Thyroid gland (tissue), 4 donors: ENCODE data around the gene RBBP6.
"Not testable (repeated sequence)": the region's sequence is repeated elsewhere in the genome, so short reads cannot be mapped to it uniquely, and the experiment has no call there.

ENCODE experiments used
- CTCF ChIP-seq, 6 experiments: fragments of 200-600 bp in 3 of 6; fragments of 450-650 bp in 3 of 6; sonication (generic) in 3 of 6; IDR thresholded peaks; one replicate each; pipeline ENCODE4 v1.5.1; 2016 to 2019; ENCODE audit warnings: antibody characterized with exemption in 6 of 6, mild to moderate bottlenecking in 2 of 6, inconsistent platforms in 1 of 6, moderate library complexity in 1 of 6
- POLR2A ChIP-seq, 2 donors: fragments of 450-650 bp; IDR thresholded peaks; one replicate each; pipeline ENCODE4 v1.6.1; 2017; ENCODE audit warnings: antibody characterized with exemption in 2 of 2, mild to moderate bottlenecking in 2 of 2, moderate library complexity in 1 of 2

DNA sequence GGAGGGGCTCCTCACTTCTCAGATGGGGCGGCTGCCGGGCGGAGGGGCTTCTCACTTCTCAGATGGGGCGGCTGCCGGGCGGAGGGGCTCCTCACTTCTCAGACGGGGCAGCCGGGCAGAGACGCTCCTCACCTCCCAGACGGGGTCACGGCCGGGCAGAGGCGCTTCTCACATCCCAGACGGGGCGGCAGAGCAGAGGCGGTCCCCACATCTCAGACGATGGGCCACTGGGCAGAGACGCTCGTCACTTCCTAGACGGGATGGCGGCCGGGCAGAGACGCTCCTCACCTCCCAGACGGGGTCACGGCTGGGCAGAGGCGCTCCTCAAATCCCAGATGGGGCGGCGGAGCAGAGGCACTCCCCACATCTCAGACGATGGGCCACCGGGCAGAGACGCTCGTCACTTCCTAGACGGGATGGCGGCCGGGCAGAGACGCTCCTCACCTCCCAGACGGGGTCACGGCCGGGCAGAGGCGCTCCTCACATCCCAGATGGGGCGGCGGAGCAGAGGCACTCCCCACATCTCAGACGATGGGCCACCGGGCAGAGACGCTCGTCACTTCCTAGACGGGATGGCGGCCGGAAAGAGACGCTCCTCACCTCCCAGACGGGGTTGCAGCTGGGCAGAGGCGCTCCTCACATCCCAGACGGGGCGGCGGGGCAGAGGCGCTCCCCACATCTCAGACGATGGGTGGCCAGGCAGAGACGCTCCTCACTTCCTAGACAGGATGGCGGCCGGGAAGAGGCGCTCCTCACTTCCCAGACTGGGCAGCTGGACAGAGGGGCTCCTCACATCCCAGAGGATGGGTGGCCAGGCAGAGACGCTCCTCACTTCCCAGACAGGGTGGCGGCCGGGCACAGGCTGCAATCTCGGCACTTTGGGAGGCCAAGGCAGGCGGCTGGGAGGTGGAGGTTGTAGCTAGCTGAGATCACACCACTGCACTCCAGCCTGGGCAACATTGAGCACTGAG lies 35.4 kb downstream of the RBBP6 start:
- not testable (repeated sequence) for TF ChIP-seq CTCF, POLR2A (IDR thresholded peaks at IDR 0.05)
